HG03432 (cell line): ENCODE measurements around the gene ABHD12B.

Experiments used
- ATAC-seq: cut with Tn5 transposase; IDR thresholded peaks from one replicate; pipeline ENCODE4 v1.9.1; 2021; ENCODE audit warnings: mild to moderate bottlenecking, moderate library complexity; ENCODE audit not compliant: unreplicated experiment

The ABHD12B gene

GRCh38 chr14:50837850-50838470, 33.9 kb upstream of the ABHD12B start:
- ATAC-seq = no peak

GRCh38 chr14:50839048-50839447, 32.8 kb upstream of the ABHD12B start:
- peak; percentile 61 for ATAC-seq

GRCh38 chr14:50839691-50840090, 32.2 kb upstream of the ABHD12B start:
- ATAC-seq = no peak

GRCh38 chr14:50844391-50844790, 27.5 kb upstream of the ABHD12B start:
- ATAC-seq = no peak

- ATAC-seq = no peak
These were observed 26.7 kb upstream of the ABHD12B start for GRCh38 chr14:50845166-50845565.

GRCh38 chr14:50846226-50846880, 25.5 kb upstream of the ABHD12B start:
- no peak for ATAC-seq

- ATAC-seq = no peak
These were observed 18.0 kb upstream of the ABHD12B start for GRCh38 chr14:50853891-50854290.

GRCh38 chr14:50854521-50854920, 17.3 kb upstream of the ABHD12B start:
- no peak for ATAC-seq

GRCh38 chr14:50855558-50855957, 16.3 kb upstream of the ABHD12B start:
- no peak for ATAC-seq

GRCh38 chr14:50856660-50857059, 15.2 kb upstream of the ABHD12B start:
- ATAC-seq = no peak

- no peak for ATAC-seq
These were observed 12.6 kb upstream of the ABHD12B start for GRCh38 chr14:50859296-50859624.

GRCh38 chr14:50860478-50861086, 11.3 kb upstream of the ABHD12B start:
- peak; percentile 65 for ATAC-seq

- ATAC-seq = no peak
These were observed 9.8 kb upstream of the ABHD12B start for GRCh38 chr14:50862036-50862570.

- no peak for ATAC-seq
These were observed 7.6 kb upstream of the ABHD12B start for GRCh38 chr14:50864237-50864636.

GRCh38 chr14:50864946-50865345, 6.9 kb upstream of the ABHD12B start:
- no peak for ATAC-seq

GRCh38 chr14:50865391-50866076, 6.3 kb upstream of the ABHD12B start:
- ATAC-seq = no peak

- ATAC-seq = no peak
These were observed 625 bp upstream of the ABHD12B start for GRCh38 chr14:50871228-50871627.

GRCh38 chr14:50874757-50875156, 2.9 kb downstream of the ABHD12B start:
- ATAC-seq = peak; percentile 3

- ATAC-seq = peak; percentile 98
These were observed 3.7 kb downstream of the ABHD12B start for GRCh38 chr14:50875359-50876070.

- no peak for ATAC-seq
These were observed 11.3 kb downstream of the ABHD12B start for GRCh38 chr14:50882932-50883826.
